ENCODE measurements around the gene TRAF4.
"Not testable (repeated sequence)": the region's sequence is repeated elsewhere in the genome, so short reads cannot be mapped to it uniquely, and the experiment has no call there.

Gene TRAF4

DNA sequence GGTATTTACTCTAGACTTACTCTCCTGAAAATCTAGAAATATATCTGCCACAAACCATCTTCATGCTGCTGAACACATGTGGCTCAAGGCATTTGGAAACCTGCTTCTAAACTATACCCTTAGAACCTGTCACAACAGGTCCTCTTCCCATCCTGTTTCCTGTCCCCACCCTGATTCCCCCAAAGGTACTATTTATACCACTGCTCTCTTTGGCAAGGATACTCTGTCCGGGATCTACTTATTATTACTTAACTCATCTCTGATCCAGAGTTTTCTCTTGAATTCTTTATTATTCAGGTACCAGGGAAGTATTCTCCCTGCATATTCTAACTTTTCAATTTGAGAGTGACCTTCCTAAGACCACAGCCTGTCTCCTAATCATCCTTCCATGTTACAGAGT, 33.4 kb downstream of the TRAF4 start:
- Histone ChIP-seq H3K4me1 (ENCODE audit: insufficient read depth, low read length, severe bottlenecking) (no peaks in the 10 kb centered on the region), H3K4me3 (ENCODE audit: low read depth, low read length, poor library complexity, severe bottlenecking) (no peak overlapping the region), H2AFZ (ENCODE audit: low read length) (no peak overlapping the region), H3K27ac (ENCODE audit: low read depth, low read length, poor library complexity, severe bottlenecking) (no peak overlapping the region), H3K79me2 (ENCODE audit: insufficient read depth, low read length) (peaks cover 36% of the 10 kb centered on the region), H3K9ac (ENCODE audit: low read length) (no peak overlapping the region), H4K20me1 (ENCODE audit: insufficient read depth, low read length) (no peaks in the 10 kb centered on the region), H3K27me3 (ENCODE audit: insufficient read depth, low read length) (no peaks in the 10 kb centered on the region), H3K4me2 (ENCODE audit: low read length) (no peak overlapping the region), H3K9me2 (ENCODE audit: low read depth, low read length) (no peaks in the 10 kb centered on the region), H3F3A (ENCODE audit: insufficient read depth, low read length) (no peaks in the 10 kb centered on the region), H3K9me3 (ENCODE audit: low read length) (no peaks in the 10 kb centered on the region), H3K36me3 (ENCODE audit: insufficient read depth, low read length) (peaks cover 21% of the 10 kb centered on the region)
- TF ChIP-seq EZH2 (IDR thresholded peaks at IDR 0.05; ENCODE audit: borderline replicate concordance, low read length), result no peak
- TF ChIP-seq, protein P1, sequence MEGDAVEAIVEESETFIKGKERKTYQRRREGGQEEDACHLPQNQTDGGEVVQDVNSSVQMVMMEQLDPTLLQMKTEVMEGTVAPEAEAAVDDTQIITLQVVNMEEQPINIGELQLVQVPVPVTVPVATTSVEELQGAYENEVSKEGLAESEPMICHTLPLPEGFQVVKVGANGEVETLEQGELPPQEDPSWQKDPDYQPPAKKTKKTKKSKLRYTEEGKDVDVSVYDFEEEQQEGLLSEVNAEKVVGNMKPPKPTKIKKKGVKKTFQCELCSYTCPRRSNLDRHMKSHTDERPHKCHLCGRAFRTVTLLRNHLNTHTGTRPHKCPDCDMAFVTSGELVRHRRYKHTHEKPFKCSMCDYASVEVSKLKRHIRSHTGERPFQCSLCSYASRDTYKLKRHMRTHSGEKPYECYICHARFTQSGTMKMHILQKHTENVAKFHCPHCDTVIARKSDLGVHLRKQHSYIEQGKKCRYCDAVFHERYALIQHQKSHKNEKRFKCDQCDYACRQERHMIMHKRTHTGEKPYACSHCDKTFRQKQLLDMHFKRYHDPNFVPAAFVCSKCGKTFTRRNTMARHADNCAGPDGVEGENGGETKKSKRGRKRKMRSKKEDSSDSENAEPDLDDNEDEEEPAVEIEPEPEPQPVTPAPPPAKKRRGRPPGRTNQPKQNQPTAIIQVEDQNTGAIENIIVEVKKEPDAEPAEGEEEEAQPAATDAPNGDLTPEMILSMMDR (IDR thresholded peaks at IDR 0.05; ENCODE audit: low read length), result no peak

DNA sequence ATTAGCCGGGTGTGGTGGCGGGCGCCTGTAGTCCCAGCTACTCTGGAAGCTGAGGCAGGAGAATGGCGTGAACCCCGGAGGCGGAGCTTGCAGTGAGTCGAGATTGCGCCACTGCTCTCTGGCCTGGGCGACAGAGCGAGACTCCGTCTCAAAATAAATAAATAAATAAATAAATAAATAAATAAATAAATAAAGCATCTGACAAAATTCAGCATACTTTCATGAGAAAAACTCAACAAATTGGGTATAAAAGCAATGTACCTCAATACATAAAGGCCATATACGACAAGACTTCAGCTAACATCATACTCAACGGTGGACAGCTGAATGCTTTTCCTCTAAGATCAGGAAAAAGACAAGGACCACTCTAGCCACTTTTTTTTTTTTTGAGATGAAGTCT, 35.8 kb downstream of the TRAF4 start:
- not testable (repeated sequence) for H3K9me2 ChIP-seq (ENCODE audit: low read depth, low read length); H3K4me2 ChIP-seq (ENCODE audit: low read length); H3F3A ChIP-seq (ENCODE audit: insufficient read depth, low read length); H3K27ac ChIP-seq (ENCODE audit: low read depth, low read length, poor library complexity, severe bottlenecking); H3K9ac ChIP-seq (ENCODE audit: low read length); H3K4me3 ChIP-seq (ENCODE audit: low read depth, low read length, poor library complexity, severe bottlenecking); H4K20me1 ChIP-seq (ENCODE audit: insufficient read depth, low read length); H2AFZ ChIP-seq (ENCODE audit: low read length); H3K9me3 ChIP-seq (ENCODE audit: low read length); H3K27me3 ChIP-seq (ENCODE audit: insufficient read depth, low read length); H3K4me1 ChIP-seq (ENCODE audit: insufficient read depth, low read length, severe bottlenecking)
- Histone ChIP-seq H3K36me3 (ENCODE audit: insufficient read depth, low read length) (peaks cover 10% of the 10 kb centered on the region), H3K79me2 (ENCODE audit: insufficient read depth, low read length) (peaks cover 28% of the 10 kb centered on the region)

DNA sequence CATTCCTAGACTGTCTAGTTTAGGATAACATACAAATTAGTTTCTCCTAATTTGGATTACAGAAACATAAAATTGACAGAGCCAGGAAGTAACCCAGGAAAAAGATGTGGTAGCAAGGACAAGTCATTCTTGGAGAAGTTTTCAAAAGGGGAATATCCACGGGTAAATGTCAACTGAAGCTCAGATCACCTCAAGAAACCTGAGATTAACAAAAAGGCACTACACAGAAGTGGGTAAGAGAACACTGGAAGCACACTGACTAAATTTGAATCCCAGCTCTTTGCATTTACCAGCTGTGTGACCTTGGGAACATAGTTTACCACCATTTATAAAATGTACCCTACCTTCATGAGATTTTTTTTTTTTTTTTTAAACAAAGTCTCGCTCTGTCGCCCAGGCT, 39.4 kb downstream of the TRAF4 start:
- no peak overlapping the region for H3K4me3 ChIP-seq (ENCODE audit: low read depth, low read length, poor library complexity, severe bottlenecking)
- H3F3A ChIP-seq (ENCODE audit: insufficient read depth, low read length), result no peaks in the 10 kb centered on the region
- no peak overlapping the region for H3K4me2 ChIP-seq (ENCODE audit: low read length)
- H3K9ac ChIP-seq (ENCODE audit: low read length), result no peak overlapping the region
- H3K4me1 ChIP-seq (ENCODE audit: insufficient read depth, low read length, severe bottlenecking), result no peaks in the 10 kb centered on the region
- H3K27ac ChIP-seq (ENCODE audit: low read depth, low read length, poor library complexity, severe bottlenecking), result no peak overlapping the region
- no peaks in the 10 kb centered on the region for H3K9me3 ChIP-seq (ENCODE audit: low read length)
- no peaks in the 10 kb centered on the region for H3K27me3 ChIP-seq (ENCODE audit: insufficient read depth, low read length)
- H2AFZ ChIP-seq (ENCODE audit: low read length), result no peak overlapping the region
- TF ChIP-seq EZH2 (IDR thresholded peaks at IDR 0.05; ENCODE audit: borderline replicate concordance, low read length), result no peak
- TF ChIP-seq, protein P1 (IDR thresholded peaks at IDR 0.05; ENCODE audit: low read length), result no peak
- no peaks in the 10 kb centered on the region for H3K9me2 ChIP-seq (ENCODE audit: low read depth, low read length)
- no peaks in the 10 kb centered on the region for H4K20me1 ChIP-seq (ENCODE audit: insufficient read depth, low read length)
- peaks cover 12% of the 10 kb centered on the region for H3K36me3 ChIP-seq (ENCODE audit: insufficient read depth, low read length)
- peaks cover 16% of the 10 kb centered on the region for H3K79me2 ChIP-seq (ENCODE audit: insufficient read depth, low read length)

DNA sequence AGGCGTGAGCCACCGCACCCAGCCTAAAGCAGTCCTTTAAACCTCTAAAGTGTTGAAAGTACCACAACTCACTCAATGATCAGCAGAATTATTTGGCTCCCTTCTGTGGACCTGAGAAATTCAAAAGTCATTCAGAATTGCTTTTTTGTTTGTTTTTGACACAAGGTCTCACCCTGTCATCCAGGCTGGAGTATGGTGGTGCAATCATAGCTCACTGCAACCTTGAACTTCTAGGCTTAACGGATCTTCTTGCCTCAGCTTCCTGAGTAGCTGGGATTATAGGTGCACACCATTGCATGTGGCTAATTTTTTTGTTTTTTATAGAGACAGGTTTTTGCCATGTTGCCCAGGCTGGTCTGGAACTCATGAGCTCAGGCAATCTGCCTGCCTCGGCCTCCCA, 44.3 kb downstream of the TRAF4 start:
- H4K20me1 ChIP-seq (ENCODE audit: insufficient read depth, low read length), result no peaks in the 10 kb centered on the region
- H3K4me1 ChIP-seq (ENCODE audit: insufficient read depth, low read length, severe bottlenecking), result no peaks in the 10 kb centered on the region
- no peak overlapping the region for H3K4me2 ChIP-seq (ENCODE audit: low read length)
- H3K36me3 ChIP-seq (ENCODE audit: insufficient read depth, low read length), result peaks cover 10% of the 10 kb centered on the region; the same call in 1 of the 2 replicates
- no peaks in the 10 kb centered on the region for H3K9me2 ChIP-seq (ENCODE audit: low read depth, low read length)
- H3F3A ChIP-seq (ENCODE audit: insufficient read depth, low read length), result no peaks in the 10 kb centered on the region
- H3K27ac ChIP-seq (ENCODE audit: low read depth, low read length, poor library complexity, severe bottlenecking), result no peak overlapping the region
- no peaks in the 10 kb centered on the region for H3K9me3 ChIP-seq (ENCODE audit: low read length)
- no peak overlapping the region for H2AFZ ChIP-seq (ENCODE audit: low read length)
- no peak overlapping the region for H3K4me3 ChIP-seq (ENCODE audit: low read depth, low read length, poor library complexity, severe bottlenecking)
- H3K9ac ChIP-seq (ENCODE audit: low read length), result no peak overlapping the region
- peaks cover 21% of the 10 kb centered on the region for H3K79me2 ChIP-seq (ENCODE audit: insufficient read depth, low read length)
- no peak for TF ChIP-seq EZH2 (IDR thresholded peaks at IDR 0.05; ENCODE audit: borderline replicate concordance, low read length)
- TF ChIP-seq, protein P1 (IDR thresholded peaks at IDR 0.05; ENCODE audit: low read length), result no peak
- no peaks in the 10 kb centered on the region for H3K27me3 ChIP-seq (ENCODE audit: insufficient read depth, low read length)

Data from OCI-LY1 (cell line).